IPS-18a (cell line): ENCODE results near the gene TSPAN4.

Experiments
- H3K27ac ChIP-seq: one replicate; pipeline ENCODE4 v1.5.1; 2013; ENCODE audit warnings: low read length
- H3K27me3 ChIP-seq: one replicate; pipeline ENCODE4 v1.6.1; 2013; ENCODE audit warnings: mild to moderate bottlenecking, low read length; ENCODE audit not compliant: control insufficient read depth, insufficient read depth
- H3K36me3 ChIP-seq: one replicate; pipeline ENCODE4 v1.6.1; 2013; ENCODE audit warnings: low read depth, low read length; ENCODE audit not compliant: control insufficient read depth
- H3K4me1 ChIP-seq: one replicate; pipeline ENCODE4 v1.6.1; 2013; ENCODE audit warnings: low read depth, low read length; ENCODE audit not compliant: control insufficient read depth
- H3K4me3 ChIP-seq: one replicate; pipeline ENCODE4 v1.5.1; 2013; ENCODE audit warnings: low read length
- H3K9ac ChIP-seq: one replicate; pipeline ENCODE4 v1.6.1; 2013; ENCODE audit warnings: mild to moderate bottlenecking, low read length, moderate library complexity
- H3K9me3 ChIP-seq: one replicate; pipeline ENCODE4 v1.6.1; 2013; ENCODE audit warnings: low read depth, low read length; ENCODE audit not compliant: control insufficient read depth

TSPAN4 gene

DNA sequence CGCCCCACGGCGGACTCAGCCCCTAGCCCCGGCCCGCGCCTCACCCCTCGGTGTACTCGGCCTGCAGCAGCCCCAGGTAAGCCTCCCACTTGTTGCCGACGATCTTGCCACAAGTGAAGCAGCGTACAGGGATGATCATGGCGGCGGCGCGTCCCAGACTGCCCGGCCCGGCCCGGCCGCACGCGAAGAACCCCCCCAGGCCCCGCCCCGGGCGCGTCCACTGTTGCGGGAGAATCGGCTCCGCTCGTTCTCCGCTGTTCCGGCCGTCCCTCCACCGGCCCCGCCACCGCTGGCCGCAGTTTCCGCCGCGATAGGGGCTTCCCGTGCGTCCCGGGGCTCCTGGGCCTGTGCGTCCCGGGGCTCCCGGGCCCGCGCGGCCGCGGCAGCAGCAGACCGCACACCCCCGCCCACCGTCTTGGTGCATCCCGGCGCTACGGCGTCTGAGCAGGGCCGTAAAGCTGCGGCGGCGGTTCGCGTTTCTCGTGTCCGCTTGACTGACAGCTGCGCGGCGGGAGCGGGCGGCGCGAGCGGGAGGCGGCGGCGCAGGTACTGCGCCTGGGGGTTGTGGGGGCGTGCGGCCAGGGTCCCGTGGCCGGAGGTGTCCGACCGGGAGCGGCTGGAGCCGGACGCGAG, at the start of gene TSPAN4, which contains the start of gene POLR2L:
Gene TSPAN4 (plus strand): TSS at position 483 of the 633 bp plus-strand sequence. CDS start 7,453 bp downstream, outside the sequence.
Gene POLR2L (minus strand): TSS at position 160 of the 633 bp plus-strand sequence. CDS start 21 bp downstream, at position 139.
- H3K27ac ChIP-seq = peak within 1 kb of the TSS; percentile 91
- no peaks in the 10 kb centered on the region for H3K9me3 ChIP-seq
- H3K27me3 ChIP-seq = peaks cover 4% of the 10 kb centered on the region
- peak within 1 kb of the TSS; percentile 89 for H3K4me3 ChIP-seq
- H3K4me1 ChIP-seq = peaks cover 13% of the 10 kb centered on the region
- H3K9ac ChIP-seq = peak within 1 kb of the TSS; percentile 85
- peaks cover 22% of the 10 kb centered on the region for H3K36me3 ChIP-seq

- Histone ChIP-seq H3K9ac (no peak overlapping the region), H3K27me3 (no peaks in the 10 kb centered on the region), H3K4me3 (no peak overlapping the region), H3K4me1 (peaks cover 14% of the 10 kb centered on the region), H3K36me3 (peaks cover 4% of the 10 kb centered on the region), H3K9me3 (no peaks in the 10 kb centered on the region), H3K27ac (no peak overlapping the region)
Measured at GRCh38 chr11:792873-793272, 49.8 kb upstream of the TSPAN4 start.

DNA sequence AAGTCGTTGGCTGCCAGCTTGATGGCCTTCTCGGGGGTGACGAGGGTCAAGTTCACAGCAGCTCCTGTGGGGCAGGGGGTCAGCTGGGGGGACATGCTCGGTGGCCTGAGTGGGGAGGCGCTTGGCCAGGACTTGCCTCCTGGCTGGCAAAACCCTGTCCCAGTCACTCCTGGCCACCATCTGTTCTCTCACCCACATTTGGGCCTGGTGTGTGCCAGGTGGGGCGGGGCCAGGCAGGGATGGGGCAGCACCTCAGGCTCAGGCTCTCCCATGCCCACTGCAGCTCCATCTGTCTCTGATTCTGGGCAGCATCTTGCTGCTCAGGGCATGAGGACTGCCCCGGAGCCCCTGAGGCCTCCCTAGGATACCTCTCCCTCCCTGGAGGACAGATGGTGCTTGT, 49.1 kb upstream of the TSPAN4 start:
- Histone ChIP-seq H3K27me3 (no peaks in the 10 kb centered on the region), H3K9me3 (no peaks in the 10 kb centered on the region), H3K9ac (no peak overlapping the region), H3K27ac (no peak overlapping the region), H3K36me3 (peaks cover 4% of the 10 kb centered on the region), H3K4me3 (no peak overlapping the region), H3K4me1 (peaks cover 14% of the 10 kb centered on the region)

GRCh38 chr11:794013-794765, 48.5 kb upstream of the TSPAN4 start:
- Histone ChIP-seq H3K27ac (no peak overlapping the region), H3K9me3 (no peaks in the 10 kb centered on the region), H3K4me1 (peaks cover 11% of the 10 kb centered on the region), H3K27me3 (no peaks in the 10 kb centered on the region), H3K9ac (no peak overlapping the region), H3K36me3 (peaks cover 4% of the 10 kb centered on the region), H3K4me3 (no peak overlapping the region)

DNA sequence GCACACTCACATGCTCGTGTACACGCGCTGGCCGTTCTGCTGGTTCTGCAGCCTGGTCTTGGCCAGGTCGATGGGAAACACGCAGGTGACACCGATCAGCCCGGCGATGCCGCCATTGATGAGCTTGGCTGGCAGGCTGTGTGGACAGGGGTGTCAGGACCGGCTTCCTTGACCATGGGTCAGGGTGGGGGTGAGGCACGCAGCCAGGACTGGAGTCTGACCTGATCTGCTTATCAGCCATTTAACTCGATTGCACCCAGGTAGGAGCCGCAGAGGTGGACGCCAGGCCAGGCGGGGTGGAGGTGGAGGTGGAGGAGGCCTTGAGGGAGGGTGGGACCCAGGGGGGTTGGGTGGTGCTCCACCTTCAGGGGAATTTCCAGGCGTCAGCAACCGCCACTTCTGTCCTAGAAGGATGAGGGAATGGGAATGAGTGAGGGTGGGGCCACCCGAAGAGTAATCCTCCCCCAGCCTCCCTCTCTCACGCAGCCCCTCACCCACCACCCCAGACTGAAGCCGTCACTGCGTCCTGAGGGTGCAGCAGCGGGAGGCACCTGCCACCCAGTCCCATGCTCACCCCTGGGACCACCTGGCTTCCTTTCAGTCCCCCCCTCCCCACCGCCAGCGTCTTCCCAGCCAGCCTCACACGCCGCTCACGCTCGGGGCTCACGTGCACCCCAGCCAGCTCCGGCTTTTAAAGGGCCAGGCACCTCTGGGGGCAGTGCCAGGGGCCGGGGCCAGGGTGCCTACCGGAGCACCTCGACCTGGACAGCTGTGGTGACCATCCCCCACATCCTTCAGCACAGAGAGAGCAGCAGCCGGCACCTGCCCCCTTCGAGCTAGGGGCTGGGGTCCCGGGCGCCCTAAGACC, 47.7 kb upstream of the TSPAN4 start:
- Histone ChIP-seq H3K27me3 (no peaks in the 10 kb centered on the region), H3K27ac (no peak overlapping the region), H3K9me3 (no peaks in the 10 kb centered on the region), H3K9ac (no peak overlapping the region), H3K36me3 (peaks cover 4% of the 10 kb centered on the region), H3K4me3 (no peak overlapping the region), H3K4me1 (peaks cover 11% of the 10 kb centered on the region)

DNA sequence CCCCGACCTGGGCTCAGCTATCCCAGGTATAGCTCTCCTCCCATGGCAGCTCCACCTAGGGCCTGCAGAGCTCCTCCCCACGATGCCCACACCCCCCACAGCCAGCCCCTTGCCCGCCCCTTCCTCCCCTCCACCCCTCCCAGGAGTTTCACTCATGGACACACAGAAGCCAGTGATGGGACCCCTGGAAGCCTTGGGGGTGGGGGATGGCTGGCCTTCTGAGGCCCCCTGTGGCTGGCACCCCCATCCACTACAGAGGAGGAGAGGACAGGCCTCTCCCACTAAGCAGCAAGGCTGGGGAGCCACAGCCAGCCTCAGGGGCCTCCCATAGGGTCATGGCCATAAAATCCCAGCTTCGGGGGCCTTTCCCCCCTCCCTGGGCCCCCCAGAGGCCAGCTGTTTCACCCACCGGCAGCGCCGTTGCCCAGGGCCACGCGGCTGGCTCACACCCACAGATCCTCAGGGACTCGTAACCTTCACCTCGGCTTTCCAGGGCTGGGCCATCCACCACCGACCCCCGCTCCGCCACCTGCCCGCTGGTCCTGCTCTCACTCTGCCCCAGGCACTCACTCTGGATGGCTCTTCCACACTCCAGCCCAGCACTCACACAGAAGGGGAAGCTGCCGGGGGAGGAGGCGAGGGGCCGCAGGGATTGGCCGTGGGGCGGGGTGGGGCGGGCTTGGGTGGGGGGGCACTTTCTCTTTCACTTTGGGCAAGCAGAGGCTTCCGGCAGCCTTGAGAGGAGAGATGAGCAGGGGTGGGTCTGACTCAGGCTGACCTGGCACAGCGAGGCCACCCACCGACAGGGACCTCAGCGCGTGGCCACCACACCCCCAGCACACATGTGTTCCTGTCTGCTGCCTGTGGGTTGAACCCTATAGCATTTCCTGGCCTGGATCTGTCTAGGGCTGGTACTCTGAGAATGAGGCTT, 46.8 kb upstream of the TSPAN4 start:
- Histone ChIP-seq H3K4me1 (peaks cover 6% of the 10 kb centered on the region), H3K27ac (no peak overlapping the region), H3K9me3 (no peaks in the 10 kb centered on the region), H3K27me3 (no peaks in the 10 kb centered on the region), H3K4me3 (peak overlapping the region; percentile 21), H3K9ac (no peak overlapping the region), H3K36me3 (peaks cover 4% of the 10 kb centered on the region)

DNA sequence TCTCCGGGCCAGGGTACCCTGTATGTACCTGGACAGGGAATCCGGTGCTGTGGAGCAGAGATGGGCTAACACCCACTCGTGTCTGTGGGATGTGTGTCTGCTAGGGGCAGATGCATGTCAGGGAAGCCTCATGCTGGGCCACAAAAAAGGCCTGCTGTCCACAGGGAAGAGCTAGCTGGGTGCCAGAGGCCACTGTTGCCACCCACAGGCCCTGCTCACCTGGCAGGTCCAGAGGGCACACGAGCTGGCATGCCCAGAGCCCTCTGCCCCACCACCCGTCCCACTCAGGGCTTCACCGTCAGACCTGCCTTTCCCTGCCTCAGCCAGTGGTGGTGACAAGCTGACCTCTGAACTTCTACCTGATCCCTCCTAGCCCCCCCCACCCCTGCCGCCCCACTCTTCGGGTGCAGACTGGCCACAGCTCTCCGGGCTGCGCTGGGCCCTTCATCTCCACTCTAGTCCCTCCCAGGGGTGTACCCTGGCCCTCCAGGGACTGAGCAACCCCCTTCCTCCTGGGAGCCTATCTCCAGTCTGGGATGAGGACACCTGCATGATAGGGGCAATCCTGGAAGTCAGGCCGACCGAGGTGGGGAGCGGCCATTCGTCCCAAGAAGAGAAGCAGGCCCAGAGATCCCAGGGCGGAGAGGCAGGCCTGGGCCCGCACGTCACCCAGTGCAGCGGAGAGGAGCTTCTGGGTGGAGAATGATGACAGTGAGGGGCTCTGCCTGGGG, 45.9 kb upstream of the TSPAN4 start:
- H3K4me3 ChIP-seq = peak overlapping the region; percentile 65
- no peak overlapping the region for H3K27ac ChIP-seq
- H3K27me3 ChIP-seq = no peaks in the 10 kb centered on the region
- peaks cover 4% of the 10 kb centered on the region for H3K4me1 ChIP-seq
- H3K9me3 ChIP-seq = no peaks in the 10 kb centered on the region
- H3K36me3 ChIP-seq = peaks cover 4% of the 10 kb centered on the region
- H3K9ac ChIP-seq = peak overlapping the region; percentile 87

DNA sequence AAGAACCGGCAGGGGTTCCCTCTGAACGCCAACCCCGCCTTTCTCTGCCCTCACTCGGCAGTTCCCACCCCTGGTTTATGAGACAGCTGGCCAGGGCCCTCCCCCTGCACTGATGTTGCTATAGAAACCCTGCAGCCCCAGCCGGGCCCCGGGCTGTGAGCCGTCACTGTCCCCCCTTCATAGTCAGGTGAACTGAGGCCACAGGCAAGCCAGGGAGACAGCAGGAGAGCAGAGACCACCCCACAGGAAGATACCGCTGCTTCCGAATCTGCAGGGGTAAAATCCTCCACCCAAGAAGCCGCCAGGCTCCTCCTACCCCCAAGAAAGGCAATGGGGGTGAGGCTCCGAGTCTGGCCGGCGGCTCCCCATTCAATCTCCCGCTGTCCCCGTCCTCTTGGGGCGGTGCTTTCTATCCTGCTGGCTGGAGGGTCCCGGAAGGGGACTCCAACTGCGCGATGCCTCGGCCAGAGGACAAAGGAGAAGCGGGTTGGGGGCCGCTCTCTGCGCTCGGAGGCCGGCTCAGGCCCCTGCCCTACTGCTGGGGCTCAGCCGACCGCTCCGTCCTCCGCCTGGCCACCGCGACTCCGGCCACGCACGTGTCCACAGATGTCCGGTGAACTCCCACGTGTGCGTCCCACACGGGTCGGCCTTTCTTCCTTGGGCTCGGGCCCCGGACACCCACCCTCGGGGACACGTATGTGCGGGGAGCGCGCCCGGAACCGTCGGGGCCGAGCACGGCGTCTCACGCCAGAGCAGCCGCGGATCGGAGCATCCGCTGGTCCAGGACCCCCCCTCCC, 45.2 kb upstream of the TSPAN4 start:
- Histone ChIP-seq H3K27ac (no peak overlapping the region), H3K4me1 (peaks cover 4% of the 10 kb centered on the region), H3K36me3 (peaks cover 5% of the 10 kb centered on the region), H3K4me3 (peak overlapping the region; percentile 65), H3K9ac (peak overlapping the region; percentile 87), H3K27me3 (no peaks in the 10 kb centered on the region), H3K9me3 (no peaks in the 10 kb centered on the region)

DNA sequence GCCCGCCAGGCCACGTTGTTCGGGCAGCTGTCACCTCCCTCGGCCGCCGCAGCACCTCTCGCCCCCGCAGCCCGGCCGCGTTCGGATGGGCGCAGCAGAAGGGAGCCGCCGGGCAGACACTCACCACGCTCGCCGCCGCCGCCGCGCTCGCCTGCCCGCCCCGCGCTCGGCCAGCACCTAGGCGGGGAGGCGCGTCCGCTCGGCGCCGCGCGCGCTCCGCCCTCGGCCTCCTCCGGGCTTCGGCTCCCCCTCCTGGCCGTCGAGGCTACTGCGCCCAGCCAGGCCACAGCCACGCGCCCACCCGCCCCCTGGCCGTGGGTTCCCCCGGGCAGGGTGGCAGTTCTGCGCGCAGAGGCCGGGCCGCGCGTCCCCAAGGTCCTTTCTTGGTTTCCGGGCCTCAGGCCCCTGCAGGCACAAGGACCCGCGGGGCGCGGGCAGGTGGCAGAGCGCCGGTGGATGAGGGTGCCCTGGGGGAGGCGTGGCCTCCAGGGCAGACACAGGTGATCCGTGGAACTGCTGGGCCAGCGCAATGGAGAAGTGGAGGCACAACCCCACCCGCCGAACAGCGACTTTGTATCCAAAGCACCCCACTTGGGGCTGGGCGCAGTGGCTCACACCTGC, 44.4 kb upstream of the TSPAN4 start, which contains the start of gene SLC25A22:
Gene SLC25A22 (minus strand): TSS at position 189 of the 621 bp plus-strand sequence. CDS start 3,275 bp downstream, outside the sequence.
- Histone ChIP-seq H3K4me1 (peaks cover 4% of the 10 kb centered on the region), H3K36me3 (peaks cover 5% of the 10 kb centered on the region), H3K9ac (peak within 1 kb of the TSS; percentile 87)

More for the DNA sequence above, 44.4 kb upstream of the TSPAN4 start, which contains the start of gene SLC25A22:
- Histone ChIP-seq H3K27me3 (no peaks in the 10 kb centered on the region), H3K4me3 (peak within 1 kb of the TSS; percentile 65), H3K9me3 (no peaks in the 10 kb centered on the region), H3K27ac (no peak within 1 kb of the TSS)
